Measurements from ENCODE around the gene HPGDS. TPM values are rescaled to one million over a fixed set of nuclear protein-coding genes. Genes with fewer than 3 reads are reported as not detected.
A peak's percentile ranks its signal among the peaks of the same experiment; 100 is the strongest.

The HPGDS gene
- total and polyA plus RNA-seq, 5 donors from 2014 or later, result 0.39 to 2.5 (median 1.1) TPM; not detected in 2

DNA sequence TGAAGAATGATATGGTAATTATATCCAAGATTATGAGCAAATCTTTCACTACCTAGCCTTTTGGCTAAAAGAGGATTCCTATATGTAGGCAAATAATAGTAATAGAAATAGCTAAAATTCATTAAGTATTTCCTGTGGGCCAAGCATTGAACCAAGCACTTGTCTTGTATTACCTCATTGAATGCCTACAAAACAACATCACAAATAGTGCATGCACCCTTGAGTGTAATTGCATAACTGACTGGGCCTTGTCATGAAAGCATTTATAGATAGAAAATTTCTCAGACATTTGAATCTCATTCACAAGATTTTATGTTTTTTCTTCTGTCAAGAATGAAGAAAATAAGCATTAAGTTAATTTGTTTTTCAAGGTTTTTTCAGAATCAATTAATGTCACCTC lies 3.9 kb upstream of the HPGDS start:
- Mint-ChIP-seq H3K36me3 (no peaks in the 10 kb centered on the region), H3K9me3 (no peaks in the 10 kb centered on the region), H3K27ac (no peak overlapping the region), H3K4me1 (peaks cover under 1 to 7% (median 3%) of the 10 kb centered on the region in 4 donors), H3K4me3 (no peak overlapping the region), H3K27me3 (peaks cover 7% of the 10 kb centered on the region)
- H3K36me3 ChIP-seq (ENCODE audit: control insufficient read depth, insufficient read depth, low read length), result no peaks in the 10 kb centered on the region
- DNase-seq, result no peak
- ATAC-seq (ENCODE audit: low read depth in 2 of 2), result no peak
- H3K27ac ChIP-seq (ENCODE audit: insufficient read depth, low read length, poor library complexity, severe bottlenecking), result no peak overlapping the region
- H3K4me1 ChIP-seq (ENCODE audit: control insufficient read depth, insufficient read depth, low read length, poor library complexity, severe bottlenecking), result no peaks in the 10 kb centered on the region
- no peaks in the 10 kb centered on the region for H3K9me3 ChIP-seq (ENCODE audit: control insufficient read depth in 2 of 2, low read length in 2 of 2)
- H3K27me3 ChIP-seq (ENCODE audit: control insufficient read depth, insufficient read depth, low read length), result peaks cover 4% of the 10 kb centered on the region
- no peak overlapping the region for H3K4me3 ChIP-seq (ENCODE audit: low read depth, low read length)

- H3K36me3 ChIP-seq (ENCODE audit: control insufficient read depth, insufficient read depth, low read length), result no peaks in the 10 kb centered on the region
Measured at GRCh38 chr4:94345969-94346368, 3.3 kb upstream of the HPGDS start.

GRCh38 chr4:94345266-94345665 lies 2.6 kb upstream of the HPGDS start:
- Histone ChIP-seq H3K9me3 (ENCODE audit: control insufficient read depth in 2 of 2, low read length in 2 of 2) (no peaks in the 10 kb centered on the region), H3K4me1 (ENCODE audit: control insufficient read depth, insufficient read depth, low read length, poor library complexity, severe bottlenecking) (no peaks in the 10 kb centered on the region), H3K27me3 (ENCODE audit: control insufficient read depth, insufficient read depth, low read length) (peaks cover under 1% of the 10 kb centered on the region), H3K27ac (ENCODE audit: insufficient read depth, low read length, poor library complexity, severe bottlenecking) (no peak overlapping the region), H3K4me3 (ENCODE audit: low read depth, low read length) (no peak overlapping the region), H3K36me3 (ENCODE audit: control insufficient read depth, insufficient read depth, low read length) (no peaks in the 10 kb centered on the region)
- Mint-ChIP-seq H3K9me3 (no peaks in the 10 kb centered on the region), H3K27me3 (no peaks in the 10 kb centered on the region), H3K4me1 (peaks cover 0 to 7% (median 4%) of the 10 kb centered on the region in 4 donors), H3K36me3 (no peaks in the 10 kb centered on the region), H3K4me3 (no peak overlapping the region), H3K27ac (no peak overlapping the region)
- DNase-seq (no peak), ATAC-seq (ENCODE audit: low read depth in 2 of 2) (no peak)

More at GRCh38 chr4:94345969-94346368, 3.3 kb upstream of the HPGDS start:
- Mint-ChIP-seq H3K36me3 (no peaks in the 10 kb centered on the region), H3K4me3 (no peak overlapping the region), H3K27ac (no peak overlapping the region), H3K4me1 (peaks cover 0 to 7% (median 4%) of the 10 kb centered on the region in 4 donors), H3K9me3 (no peaks in the 10 kb centered on the region), H3K27me3 (peaks cover 1% of the 10 kb centered on the region)
- H3K4me1 ChIP-seq (ENCODE audit: control insufficient read depth, insufficient read depth, low read length, poor library complexity, severe bottlenecking), result no peaks in the 10 kb centered on the region
- H3K9me3 ChIP-seq (ENCODE audit: control insufficient read depth in 2 of 2, low read length in 2 of 2), result no peaks in the 10 kb centered on the region
- H3K27ac ChIP-seq (ENCODE audit: insufficient read depth, low read length, poor library complexity, severe bottlenecking), result no peak overlapping the region
- DNase-seq (no peak), ATAC-seq (ENCODE audit: low read depth in 2 of 2) (no peak)
- H3K27me3 ChIP-seq (ENCODE audit: control insufficient read depth, insufficient read depth, low read length), result peaks cover 4% of the 10 kb centered on the region
- no peak overlapping the region for H3K4me3 ChIP-seq (ENCODE audit: low read depth, low read length)

GRCh38 chr4:94344457-94344856 lies 1.8 kb upstream of the HPGDS start:
- ATAC-seq (ENCODE audit: low read depth in 2 of 2), result no peak

GRCh38 chr4:94341481-94342370 lies 910 bp downstream of the HPGDS start:
- H3K27me3 ChIP-seq (ENCODE audit: control insufficient read depth, insufficient read depth, low read length), result no peaks in the 10 kb centered on the region
- peaks cover 10% of the 10 kb centered on the region for H3K4me1 ChIP-seq (ENCODE audit: control insufficient read depth, insufficient read depth, low read length, poor library complexity, severe bottlenecking)
- Mint-ChIP-seq H3K4me1 (peaks cover 13 to 26% (median 16%) of the 10 kb centered on the region in 4 donors), H3K27me3 (no peaks in the 10 kb centered on the region), H3K4me3 (no peak overlapping the region), H3K36me3 (no peaks in the 10 kb centered on the region), H3K27ac (no peak overlapping the region), H3K9me3 (no peaks in the 10 kb centered on the region)
- ATAC-seq (ENCODE audit: low read depth in 2 of 2) (no peak), DNase-seq (no peak)
- no peak overlapping the region for H3K27ac ChIP-seq (ENCODE audit: insufficient read depth, low read length, poor library complexity, severe bottlenecking)
- no peak overlapping the region for H3K4me3 ChIP-seq (ENCODE audit: low read depth, low read length)
- no peaks in the 10 kb centered on the region for H3K36me3 ChIP-seq (ENCODE audit: control insufficient read depth, insufficient read depth, low read length)
- no peaks in the 10 kb centered on the region for H3K9me3 ChIP-seq (ENCODE audit: control insufficient read depth in 2 of 2, low read length in 2 of 2)

More at GRCh38 chr4:94344457-94344856, 1.8 kb upstream of the HPGDS start:
- Mint-ChIP-seq H3K36me3 (no peaks in the 10 kb centered on the region), H3K4me3 (no peak overlapping the region), H3K4me1 (peaks cover 4 to 14% (median 8%) of the 10 kb centered on the region in 4 donors), H3K27me3 (no peaks in the 10 kb centered on the region), H3K9me3 (no peaks in the 10 kb centered on the region), H3K27ac (no peak overlapping the region)
- H3K27me3 ChIP-seq (ENCODE audit: control insufficient read depth, insufficient read depth, low read length), result no peaks in the 10 kb centered on the region
- DNase-seq, result no peak
- no peak overlapping the region for H3K27ac ChIP-seq (ENCODE audit: insufficient read depth, low read length, poor library complexity, severe bottlenecking)
- peaks cover 5% of the 10 kb centered on the region for H3K4me1 ChIP-seq (ENCODE audit: control insufficient read depth, insufficient read depth, low read length, poor library complexity, severe bottlenecking)
- no peaks in the 10 kb centered on the region for H3K36me3 ChIP-seq (ENCODE audit: control insufficient read depth, insufficient read depth, low read length)
- H3K9me3 ChIP-seq (ENCODE audit: control insufficient read depth in 2 of 2, low read length in 2 of 2), result no peaks in the 10 kb centered on the region
- H3K4me3 ChIP-seq (ENCODE audit: low read depth, low read length), result no peak overlapping the region

DNA sequence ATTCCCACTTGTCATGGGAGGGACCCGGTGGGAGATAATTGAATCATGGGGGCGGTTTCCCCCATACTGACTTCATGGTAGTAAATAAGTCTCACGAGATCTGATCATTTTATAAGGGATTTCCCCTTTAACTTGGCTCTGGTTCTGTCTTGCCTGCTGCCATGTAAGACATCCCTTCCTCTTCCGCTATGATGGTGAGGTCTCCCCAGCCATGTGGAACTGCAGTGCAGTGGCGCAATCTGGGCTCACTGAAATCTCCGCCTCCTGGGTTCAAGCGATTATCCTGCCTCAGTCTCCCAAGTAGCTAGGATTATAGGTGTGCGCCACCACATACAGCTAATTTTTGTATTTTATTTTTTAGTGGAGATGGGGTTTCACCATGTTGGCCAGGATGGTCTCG lies 2.9 kb downstream of the HPGDS start:
- Histone ChIP-seq H3K27me3 (ENCODE audit: control insufficient read depth, insufficient read depth, low read length) (no peaks in the 10 kb centered on the region), H3K36me3 (ENCODE audit: control insufficient read depth, insufficient read depth, low read length) (no peaks in the 10 kb centered on the region), H3K4me3 (ENCODE audit: low read depth, low read length) (peak overlapping the region; percentile 68), H3K27ac (ENCODE audit: insufficient read depth, low read length, poor library complexity, severe bottlenecking) (no peak overlapping the region), H3K9me3 (ENCODE audit: control insufficient read depth in 2 of 2, low read length in 2 of 2) (no peaks in the 10 kb centered on the region), H3K4me1 (ENCODE audit: control insufficient read depth, insufficient read depth, low read length, poor library complexity, severe bottlenecking) (peaks cover 10% of the 10 kb centered on the region)
- Mint-ChIP-seq H3K4me1 (peaks cover 13 to 26% (median 16%) of the 10 kb centered on the region in 4 donors), H3K36me3 (no peaks in the 10 kb centered on the region), H3K9me3 (no peaks in the 10 kb centered on the region), H3K27me3 (no peaks in the 10 kb centered on the region), H3K4me3 (peak overlapping the region; percentile 58 to 91 (median 88)), H3K27ac (peak overlapping the region; percentile 50 to 94 (median 85))
- DNase-seq, result peak in 2 of 3 donors; percentile 11 to 54
- ATAC-seq (ENCODE audit: low read depth in 2 of 2), result peak; percentile 39 to 43

DNA sequence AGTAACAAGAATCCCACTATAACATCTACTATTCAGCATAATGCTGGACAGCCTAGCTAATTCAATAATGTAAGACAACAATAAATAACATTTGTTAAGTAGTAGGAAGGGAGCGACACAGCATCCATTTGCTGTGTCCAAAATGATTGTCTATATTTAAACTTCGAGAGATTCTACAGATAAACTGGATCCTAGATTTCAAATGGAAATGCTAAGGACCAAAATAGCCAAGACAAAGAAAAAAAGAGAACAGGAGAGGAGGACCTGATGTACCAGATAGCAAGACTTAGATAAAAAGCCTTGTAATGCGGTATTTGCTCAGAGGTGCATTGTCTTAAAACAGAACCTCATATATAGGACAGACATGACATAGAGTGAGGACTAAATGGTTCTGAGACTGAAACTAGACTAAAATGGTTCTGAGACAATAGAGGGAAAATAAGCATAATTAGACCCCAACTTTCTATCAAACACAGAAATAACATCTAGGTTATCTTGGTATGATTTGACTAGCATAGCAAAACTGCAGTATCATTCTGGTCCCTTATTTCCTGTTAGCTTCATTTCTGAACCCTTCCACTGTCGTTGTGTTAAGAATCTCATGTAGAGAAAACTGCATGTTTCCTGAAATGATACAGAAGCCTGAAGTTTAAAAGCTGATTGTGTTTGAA lies 3.8 kb downstream of the HPGDS start:
- Mint-ChIP-seq H3K27me3 (no peaks in the 10 kb centered on the region), H3K4me1 (peaks cover 13 to 26% (median 16%) of the 10 kb centered on the region in 4 donors), H3K4me3 (peak overlapping the region; percentile 58 to 91 (median 88)), H3K9me3 (no peaks in the 10 kb centered on the region), H3K27ac (peak overlapping the region; percentile 61 to 91 (median 85)), H3K36me3 (no peaks in the 10 kb centered on the region)
- H3K36me3 ChIP-seq (ENCODE audit: control insufficient read depth, insufficient read depth, low read length), result no peaks in the 10 kb centered on the region
- peaks cover 10% of the 10 kb centered on the region for H3K4me1 ChIP-seq (ENCODE audit: control insufficient read depth, insufficient read depth, low read length, poor library complexity, severe bottlenecking)
- peak in 1 of 3 donors; percentile 59 for DNase-seq
- H3K27me3 ChIP-seq (ENCODE audit: control insufficient read depth, insufficient read depth, low read length), result no peaks in the 10 kb centered on the region
- ATAC-seq (ENCODE audit: low read depth in 2 of 2), result peak; percentile 40 to 44
- no peaks in the 10 kb centered on the region for H3K9me3 ChIP-seq (ENCODE audit: control insufficient read depth in 2 of 2, low read length in 2 of 2)
- peak overlapping the region; percentile 68 for H3K4me3 ChIP-seq (ENCODE audit: low read depth, low read length)
- no peak overlapping the region for H3K27ac ChIP-seq (ENCODE audit: insufficient read depth, low read length, poor library complexity, severe bottlenecking)

Data from CD4-positive, CD25-positive, alpha-beta regulatory T cell (primary cell).